ENCODE results near the gene CSAD. TPM values are rescaled to one million over a fixed set of nuclear protein-coding genes. Genes with fewer than 3 reads are reported as not detected.
A peak's percentile ranks its signal among the peaks of the same experiment; 100 is the strongest.

The CSAD gene
- total and polyA plus RNA-seq, 2 donors (not counting 1 experiment from before 2014, with no cell fraction given) = 57.0 to 64.6 TPM

GRCh38 chr12:53192531-53193021 is 11.9 kb upstream of the CSAD start:
- H3K27ac Mint-ChIP-seq = no peak overlapping the region
- ATAC-seq (ENCODE audit: low read depth) = no peak
- H3K27me3 Mint-ChIP-seq = no peaks in the 10 kb centered on the region
- Histone ChIP-seq H3K27me3 (replicated peaks in 1 of 4; ENCODE audit: control extremely low read depth in 1 of 4, control insufficient read depth in 3 of 4, insufficient read depth in 4 of 4, low read length in 3 of 4) (no peaks in the 10 kb centered on the region), H3K4me3 (ENCODE audit: control extremely low read depth in 1 of 5, extremely low read depth in 1 of 5, insufficient read depth in 1 of 5, low read depth in 2 of 5, low read length in 4 of 5) (no peak overlapping the region), H3K79me2 (ENCODE audit: control insufficient read depth, insufficient read depth, low read length) (peaks cover 3% of the 10 kb centered on the region), H3K4me1 (ENCODE audit: control insufficient read depth in 2 of 2, insufficient read depth in 2 of 2, low read length in 2 of 2) (peaks cover under 1 to 7% of the 10 kb centered on the region in 2 donors), H2AFZ (ENCODE audit: insufficient read depth, low read depth, low read length, poor library complexity, severe bottlenecking) (no peak overlapping the region), H4K20me1 (ENCODE audit: control insufficient read depth, insufficient read depth, low read length, poor library complexity, severe bottlenecking) (peaks cover 47% of the 10 kb centered on the region), H3K27ac (ENCODE audit: low read length in 2 of 2) (no peak overlapping the region), H3K9me3 (ENCODE audit: control extremely low read depth in 1 of 3, control insufficient read depth in 2 of 3, insufficient read depth in 1 of 3, low read length in 2 of 3) (no peaks in the 10 kb centered on the region), H3K9ac (ENCODE audit: low read length) (no peak overlapping the region), H3K36me3 (replicated peaks in 1 of 2; ENCODE audit: control extremely low read depth in 1 of 2, control insufficient read depth in 1 of 2, extremely low read depth in 1 of 2, insufficient read depth in 2 of 2, low read length in 1 of 2) (peaks cover 0 to 81% of the 10 kb centered on the region in 2 experiments), H3K4me2 (replicated peaks; ENCODE audit: low read depth, low read length, poor library complexity, severe bottlenecking) (no peak overlapping the region)
- H3K4me3 Mint-ChIP-seq = no peak overlapping the region
- DNase-seq = no peak
- H3K4me1 Mint-ChIP-seq = peaks cover 15% of the 10 kb centered on the region
- ChIA-PET POLR2A (no interaction called here), CTCF (interaction anchor here (0.6 to 7.7 kb wide), 3 partner anchors 9 to 112 kb away, joined by 3 to 84 read pairs (median 4); no protein-coding TSS in a partner anchor)
- intact Hi-C loops (cut with micrococcal nuclease) = no loop called here
- 98% methylated on average over 14 of the region's 14 CpGs for WGBS (ENCODE audit: insufficient coverage)
- no peaks in the 10 kb centered on the region for H3K9me3 Mint-ChIP-seq (ENCODE audit: insufficient read depth)
- TF ChIP-seq CTCF (IDR thresholded peaks at IDR 0.05) (no peak), EZH2 (IDR thresholded peaks at IDR 0.05; ENCODE audit: borderline replicate concordance, insufficient read depth, low read depth, low read length, poor library complexity, severe bottlenecking) (no peak)

GRCh38 chr12:53191885-53192530 is 11.3 kb upstream of the CSAD start:
- no peak overlapping the region for H3K27ac ChIP-seq (ENCODE audit: low read length in 2 of 2)

More at GRCh38 chr12:53191885-53192530, 11.3 kb upstream of the CSAD start:
- Histone ChIP-seq H2AFZ (ENCODE audit: insufficient read depth, low read depth, low read length, poor library complexity, severe bottlenecking) (no peak overlapping the region), H3K9me3 (ENCODE audit: control extremely low read depth in 1 of 3, control insufficient read depth in 2 of 3, insufficient read depth in 1 of 3, low read length in 2 of 3) (no peaks in the 10 kb centered on the region), H3K4me3 (ENCODE audit: control extremely low read depth in 1 of 5, extremely low read depth in 1 of 5, insufficient read depth in 1 of 5, low read depth in 2 of 5, low read length in 4 of 5) (no peak overlapping the region), H3K36me3 (replicated peaks in 1 of 2; ENCODE audit: control extremely low read depth in 1 of 2, control insufficient read depth in 1 of 2, extremely low read depth in 1 of 2, insufficient read depth in 2 of 2, low read length in 1 of 2) (peaks cover 0 to 81% of the 10 kb centered on the region in 2 experiments), H3K9ac (ENCODE audit: low read length) (no peak overlapping the region), H3K79me2 (ENCODE audit: control insufficient read depth, insufficient read depth, low read length) (peaks cover 3% of the 10 kb centered on the region), H3K4me2 (replicated peaks; ENCODE audit: low read depth, low read length, poor library complexity, severe bottlenecking) (no peak overlapping the region), H3K4me1 (ENCODE audit: control insufficient read depth in 2 of 2, insufficient read depth in 2 of 2, low read length in 2 of 2) (peaks cover 0 to 1% of the 10 kb centered on the region in 2 donors), H4K20me1 (ENCODE audit: control insufficient read depth, insufficient read depth, low read length, poor library complexity, severe bottlenecking) (peaks cover 47% of the 10 kb centered on the region), H3K27me3 (replicated peaks in 1 of 4; ENCODE audit: control extremely low read depth in 1 of 4, control insufficient read depth in 3 of 4, insufficient read depth in 4 of 4, low read length in 3 of 4) (no peaks in the 10 kb centered on the region)
- no peaks in the 10 kb centered on the region for H3K9me3 Mint-ChIP-seq (ENCODE audit: insufficient read depth)
- intact Hi-C loops (cut with micrococcal nuclease) = no loop called here
- CTCF ChIA-PET = interaction anchor here (1.3 to 7.7 kb wide), 3 partner anchors 10 to 32 kb away, joined by 4 to 84 read pairs (median 17); partner anchors contain the start of genes CSAD and ZNF740
- peak overlapping the region; percentile 10 for H3K27ac Mint-ChIP-seq
- no peak overlapping the region for H3K4me3 Mint-ChIP-seq
- POLR2A ChIA-PET = interaction anchor here (1.1 kb wide), 1 partner anchor 9 kb away, joined by 3 read pairs; no protein-coding TSS in a partner anchor
- TF ChIP-seq EZH2 (IDR thresholded peaks at IDR 0.05; ENCODE audit: borderline replicate concordance, insufficient read depth, low read depth, low read length, poor library complexity, severe bottlenecking) (no peak), CTCF (IDR thresholded peaks at IDR 0.05) (no peak)
- no peak for ATAC-seq (ENCODE audit: low read depth)
- no peaks in the 10 kb centered on the region for H3K27me3 Mint-ChIP-seq
- DNase-seq = peak; percentile 12
- WGBS (ENCODE audit: insufficient coverage) = 95% methylated on average over 14 of the region's 14 CpGs
- peaks cover 12% of the 10 kb centered on the region for H3K4me1 Mint-ChIP-seq
